Naive thymus-derived CD8-positive, alpha-beta T cell (primary cell): ENCODE results near the gene TRIM22. TPM values are rescaled to one million over a fixed set of nuclear protein-coding genes. Genes with fewer than 3 reads are reported as not detected.
"Not testable (repeated sequence)": the region's sequence is repeated elsewhere in the genome, so short reads cannot be mapped to it uniquely, and the experiment has no call there.

ENCODE experiments used
- ATAC-seq, 2 donors: fragments of 150-1000 bp; cut with Tn5 transposase in 1 of 2; sonication (Bioruptor Pico), chemical (Tn5 transposase) in 1 of 2; 1 replicate in 1 of 2; 2 replicates in 1 of 2; pipeline ENCODE4 v1.10.0; 2021; ENCODE audit warnings: mild to moderate bottlenecking in 2 of 2, moderate library complexity in 2 of 2
- POLR2A ChIA-PET: fragments of 350-600 bp; sonication (Branson Sonifier 250); formaldehyde crosslinking; loops from one replicate; lab custom pipeline; 2021; ENCODE audit warnings: antibody characterized with exemption; lab: Charles Lee
- DNase-seq, 10 donors: peaks; one replicate each; pipeline versions ENCODE4 v3.0.0 to v3.0.0-alpha.2; 2020 to 2022
- H3K27ac Mint-ChIP-seq, 10 donors: one replicate each; pipeline ENCODE4 v1.8.0; 2020 to 2022; ENCODE audit warnings: mild to moderate bottlenecking in 10 of 10, mixed read lengths in 10 of 10, moderate library complexity in 4 of 10, inconsistent platforms in 1 of 10
- H3K27me3 Mint-ChIP-seq, 5 donors: one replicate each; pipeline ENCODE4 v1.8.0; 2021 to 2022; ENCODE audit warnings: mixed read lengths in 5 of 5
- H3K36me3 Mint-ChIP-seq, 3 donors: one replicate each; pipeline ENCODE4 v1.8.0; 2020 to 2022; ENCODE audit warnings: mixed read lengths in 3 of 3, mild to moderate bottlenecking in 2 of 3, inconsistent platforms in 1 of 3
- H3K4me1 Mint-ChIP-seq, 4 donors: one replicate each; pipeline ENCODE4 v1.8.0; 2021 to 2022; ENCODE audit warnings: mixed read lengths in 4 of 4
- H3K4me3 Mint-ChIP-seq, 10 donors: one replicate each; pipeline ENCODE4 v1.8.0; 2020 to 2022; ENCODE audit warnings: mild to moderate bottlenecking in 10 of 10, mixed read lengths in 10 of 10, moderate library complexity in 6 of 10, inconsistent platforms in 1 of 10
- H3K9me3 Mint-ChIP-seq, 9 donors: one replicate each; pipeline ENCODE4 v1.8.0; 2020 to 2022; ENCODE audit warnings: mixed read lengths in 9 of 9, mild to moderate bottlenecking in 3 of 9, inconsistent platforms in 1 of 9, moderate library complexity in 1 of 9
- polyA plus RNA-seq, 3 donors: library from polyadenylated mRNA; unstranded; fragments of 300-500 nt; fragmentation: Illumina TruSeq; gene quantifications; one replicate each; pipeline ENCODE4 v1.2.3, GENCODE V29; 2021
- total RNA-seq, 8 experiments: library from RNA in 2 of 8; stranded (reverse) in 2 of 8; gene quantifications; one replicate each; pipeline ENCODE4 v1.2.3 and lab custom pipeline; 2021 to 2026

TRIM22 gene
- total and polyA plus RNA-seq, 5 experiments from 2014 or later, result 108 to 243 (median 143) TPM

DNA sequence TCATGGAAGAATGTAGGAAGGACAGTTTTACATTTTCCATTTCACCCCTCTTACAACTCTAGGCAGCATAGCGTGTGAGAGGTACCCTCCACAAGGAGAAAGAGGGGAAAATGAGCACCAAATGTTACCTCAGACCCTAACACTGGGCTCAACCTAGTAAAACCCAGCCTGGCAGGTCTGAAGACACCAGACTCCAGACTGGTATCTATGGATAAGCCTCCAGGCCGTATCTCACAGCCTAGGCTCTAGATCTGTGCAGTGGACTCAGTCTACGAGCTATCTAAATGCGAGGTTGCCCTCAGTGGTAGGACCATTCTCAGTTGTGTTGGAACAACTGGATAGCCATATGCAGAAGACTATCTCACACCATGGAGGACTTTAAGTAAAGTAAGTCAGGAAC, 15.2 kb upstream of the TRIM22 start:
- POLR2A ChIA-PET, result no interaction called here
- ATAC-seq (no peak), DNase-seq (no peak)
- Mint-ChIP-seq H3K9me3 (peaks cover 0 to 5% (median 0%) of the 10 kb centered on the region in 9 donors), H3K4me3 (peak overlapping the region in 3 of 10 donors; percentile 9 to 22 (median 15)), H3K27me3 (no peaks in the 10 kb centered on the region), H3K4me1 (peaks cover 10 to 35% (median 31%) of the 10 kb centered on the region in 4 donors), H3K36me3 (peaks cover 25 to 50% (median 46%) of the 10 kb centered on the region in 3 donors), H3K27ac (peak overlapping the region in 2 of 10 donors; percentile 3 to 42)

- POLR2A ChIA-PET, result no interaction called here
- DNase-seq (no peak), ATAC-seq (no peak)
- H3K36me3 Mint-ChIP-seq, result peaks cover 26 to 55% (median 36%) of the 10 kb centered on the region in 3 donors
- no peaks in the 10 kb centered on the region for H3K27me3 Mint-ChIP-seq
- no peak overlapping the region for H3K4me3 Mint-ChIP-seq
- peaks cover 0 to 5% (median 0%) of the 10 kb centered on the region in 9 donors for H3K9me3 Mint-ChIP-seq
- H3K27ac Mint-ChIP-seq, result peak overlapping the region in 4 of 10 donors; percentile 20 to 71 (median 40)
- H3K4me1 Mint-ChIP-seq, result peaks cover 15 to 62% (median 47%) of the 10 kb centered on the region in 4 donors
Measured at GRCh38 chr11:5679811-5680210, 9.8 kb upstream of the TRIM22 start.

DNA sequence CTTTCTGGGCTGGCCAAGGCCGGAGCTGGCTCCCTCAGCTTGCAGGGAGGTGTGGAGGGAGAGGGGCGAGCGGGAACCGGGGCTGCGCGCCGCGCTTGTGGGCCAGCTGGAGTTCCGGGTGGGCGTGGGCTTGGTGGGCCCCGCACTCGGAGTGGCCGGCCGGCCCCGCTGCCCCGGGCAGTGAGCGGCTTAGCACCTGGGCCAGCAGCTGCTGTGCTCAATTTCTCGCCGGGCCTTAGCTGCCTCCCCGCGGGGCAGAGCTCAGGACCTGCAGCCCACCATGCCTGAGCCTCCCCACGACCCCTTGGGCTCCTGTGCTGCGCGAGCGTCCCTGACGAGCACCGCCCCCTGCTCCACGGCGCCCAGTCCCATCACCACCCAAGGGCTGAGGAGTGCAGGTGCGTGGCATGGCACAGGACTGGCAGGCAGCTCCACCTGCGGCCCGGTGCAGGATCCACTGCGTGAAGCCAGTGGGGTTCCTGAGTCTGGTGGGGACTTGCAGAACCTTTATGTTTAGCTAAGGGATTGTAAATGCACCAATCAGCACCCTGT, 6.6 kb upstream of the TRIM22 start:
- H3K27me3 Mint-ChIP-seq, ATAC-seq, DNase-seq, POLR2A ChIA-PET, H3K9me3 Mint-ChIP-seq: not testable (repeated sequence)
- Mint-ChIP-seq H3K4me3 (peak overlapping the region in 7 of 10 donors; percentile 89 to 97 (median 97)), H3K36me3 (peaks cover 17 to 34% (median 20%) of the 10 kb centered on the region in 3 donors), H3K4me1 (peaks cover 20 to 77% (median 61%) of the 10 kb centered on the region in 4 donors), H3K27ac (peak overlapping the region in 4 of 10 donors; percentile 67 to 97 (median 94))

DNA sequence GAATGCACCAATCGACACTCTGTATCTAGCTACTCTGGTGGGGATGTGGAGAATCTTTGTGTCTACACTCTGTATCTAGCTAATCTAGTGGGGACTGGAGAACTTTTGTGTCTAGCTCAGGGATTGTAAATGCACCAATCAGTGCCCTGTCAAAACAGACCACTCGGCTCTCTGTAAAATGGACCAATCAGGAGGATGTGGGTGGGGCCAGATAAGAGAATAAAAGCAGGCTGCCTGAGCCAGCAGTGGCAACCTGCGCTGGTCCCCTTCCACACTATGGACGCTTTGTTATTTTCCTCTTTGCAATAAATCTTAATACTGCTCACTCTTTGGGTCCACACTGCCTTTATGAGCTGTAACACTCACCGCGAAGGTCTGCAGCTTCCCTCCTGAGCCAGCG, 6.0 kb upstream of the TRIM22 start:
- peak overlapping the region; percentile 89 to 97 (median 94) for H3K4me3 Mint-ChIP-seq
- peak overlapping the region; percentile 67 to 98 (median 96) for H3K27ac Mint-ChIP-seq
- H3K36me3 Mint-ChIP-seq, result peaks cover 10 to 28% (median 13%) of the 10 kb centered on the region in 3 donors
- peaks cover 22 to 76% (median 64%) of the 10 kb centered on the region in 4 donors for H3K4me1 Mint-ChIP-seq
- ATAC-seq, H3K9me3 Mint-ChIP-seq, H3K27me3 Mint-ChIP-seq, POLR2A ChIA-PET: not testable (repeated sequence)
- DNase-seq, result peak in 6 of 10 donors; percentile 7 to 46 (median 30)

GRCh38 chr11:5684036-5684645, 5.4 kb upstream of the TRIM22 start:
- POLR2A ChIA-PET, result interaction anchor here (0.6 to 1.5 kb wide), 8 partner anchors 9 to 60 kb away, joined by 3 to 4 read pairs (median 3); partner anchors contain the start of gene TRIM34
- ATAC-seq (peak in 1 of 2 donors; percentile 9), DNase-seq (peak in 1 of 10 donors; percentile 2)
- H3K27ac Mint-ChIP-seq, result peak overlapping the region; percentile 67 to 98 (median 96)
- H3K27me3 Mint-ChIP-seq, result no peaks in the 10 kb centered on the region
- no peaks in the 10 kb centered on the region for H3K9me3 Mint-ChIP-seq
- H3K36me3 Mint-ChIP-seq, result peaks cover 7 to 23% (median 8%) of the 10 kb centered on the region in 3 donors
- peak overlapping the region; percentile 89 to 97 (median 94) for H3K4me3 Mint-ChIP-seq
- H3K4me1 Mint-ChIP-seq, result peaks cover 21 to 76% (median 63%) of the 10 kb centered on the region in 4 donors

DNA sequence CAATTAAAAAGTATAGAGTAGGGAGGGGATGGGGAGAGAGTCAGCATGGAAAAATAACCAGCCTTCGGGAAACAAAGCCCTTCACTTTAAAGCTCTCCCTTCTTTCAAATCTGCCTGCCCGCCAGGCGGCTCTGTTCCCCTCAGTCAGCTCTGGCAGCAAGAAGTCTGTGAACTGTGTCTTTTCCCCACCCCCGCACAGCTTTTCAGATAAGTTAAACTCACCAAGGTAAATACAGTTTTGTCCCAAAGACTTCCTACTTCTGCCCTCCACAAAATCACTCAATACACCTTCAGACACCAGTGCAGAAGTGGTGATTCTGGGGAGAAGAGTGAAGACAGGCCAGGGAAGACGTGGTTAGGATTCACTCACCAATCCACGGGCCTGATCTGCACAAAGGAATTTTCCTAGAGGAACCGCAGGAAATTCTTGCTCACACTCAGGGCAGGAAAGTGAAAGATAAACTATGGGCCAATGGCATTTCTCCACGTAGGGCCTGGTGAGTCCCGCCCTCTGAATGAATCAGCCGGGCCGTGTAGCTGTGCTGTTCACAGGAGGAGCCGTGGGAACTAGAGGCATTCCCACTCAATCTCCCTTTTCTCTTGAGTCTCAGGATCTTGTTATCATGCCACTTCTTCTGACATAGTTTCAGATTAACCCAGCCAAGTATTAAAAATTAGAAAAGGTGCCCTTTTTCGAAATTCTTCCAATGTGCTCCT, 4.8 kb upstream of the TRIM22 start, which contains the start of gene TRIM5:
Gene TRIM5 (minus strand): TSS at position 429 of the 717 bp plus-strand sequence. CDS start 4,897 bp downstream, outside the sequence.
- peaks cover 21 to 73% (median 62%) of the 10 kb centered on the region in 4 donors for H3K4me1 Mint-ChIP-seq
- peaks cover 1 to 16% (median 1%) of the 10 kb centered on the region in 3 donors for H3K36me3 Mint-ChIP-seq
- no peaks in the 10 kb centered on the region for H3K27me3 Mint-ChIP-seq
- DNase-seq, result peak; percentile 51 to 90 (median 76)
- POLR2A ChIA-PET, result interaction anchor here (0.5 to 1.5 kb wide), 9 partner anchors 8 to 60 kb away, joined by 3 to 6 read pairs (median 3); partner anchors contain the start of gene TRIM34
- peak within 1 kb of the TSS; percentile 89 to 97 (median 94) for H3K4me3 Mint-ChIP-seq
- H3K9me3 Mint-ChIP-seq, result no peaks in the 10 kb centered on the region
- peak; percentile 82 to 87 for ATAC-seq
- peak within 1 kb of the TSS; percentile 67 to 98 (median 96) for H3K27ac Mint-ChIP-seq

DNA sequence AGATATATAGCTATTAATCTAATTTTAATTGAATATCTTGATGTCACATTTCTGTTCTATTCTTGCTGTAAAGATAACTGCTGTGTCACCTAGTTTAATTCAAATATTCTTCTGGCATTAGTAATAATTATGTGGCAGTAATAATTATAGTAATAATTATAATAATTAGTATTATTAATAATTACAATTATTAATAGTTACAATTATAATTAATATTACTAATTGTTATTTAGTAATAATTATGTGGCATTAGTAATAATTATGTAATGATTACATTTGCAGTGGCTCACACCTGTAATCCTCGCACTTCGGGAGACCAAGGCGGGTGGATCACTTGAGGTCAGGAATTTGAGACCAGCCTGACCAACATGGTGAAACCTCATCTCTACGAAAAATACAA, 3.2 kb upstream of the TRIM22 start:
- H3K27ac Mint-ChIP-seq, result peak overlapping the region in 3 of 10 donors; percentile 24 to 78 (median 74)

GRCh38 chr11:5688482-5688881, 1.1 kb upstream of the TRIM22 start:
- H3K9me3 Mint-ChIP-seq, result no peaks in the 10 kb centered on the region
- H3K36me3 Mint-ChIP-seq, result peaks cover 0 to 12% (median 11%) of the 10 kb centered on the region in 3 donors
- peak overlapping the region; percentile 86 to 98 (median 95) for H3K27ac Mint-ChIP-seq
- no peaks in the 10 kb centered on the region for H3K27me3 Mint-ChIP-seq
- ATAC-seq (no peak), DNase-seq (no peak)
- H3K4me3 Mint-ChIP-seq, result peak overlapping the region in 8 of 10 donors; percentile 31 to 94 (median 48)
- POLR2A ChIA-PET, result interaction anchor here (1.1 kb wide), 1 partner anchor 12 kb away, joined by 6 read pairs; no protein-coding TSS in a partner anchor
- H3K4me1 Mint-ChIP-seq, result peaks cover 36 to 69% (median 57%) of the 10 kb centered on the region in 4 donors

More for the DNA sequence above, 3.2 kb upstream of the TRIM22 start:
- Mint-ChIP-seq H3K4me1 (peaks cover 33 to 64% (median 56%) of the 10 kb centered on the region in 4 donors), H3K36me3 (peaks cover 0 to 9% (median 2%) of the 10 kb centered on the region in 3 donors), H3K9me3 (no peaks in the 10 kb centered on the region), H3K27me3 (no peaks in the 10 kb centered on the region), H3K4me3 (no peak overlapping the region)
- POLR2A ChIA-PET, result no interaction called here
- ATAC-seq (no peak), DNase-seq (no peak)

- ATAC-seq (peak in 1 of 2 donors; percentile 4), DNase-seq (no peak)
- POLR2A ChIA-PET, result interaction anchor here (0.6 to 3.2 kb wide), 7 partner anchors 11 to 1056 kb away, joined by 3 to 24 read pairs (median 5); partner anchors contain the start of gene TAF10
- Mint-ChIP-seq H3K27ac (peak overlapping the region; percentile 91 to 98 (median 96)), H3K9me3 (no peaks in the 10 kb centered on the region), H3K36me3 (peaks cover 5 to 22% (median 20%) of the 10 kb centered on the region in 3 donors), H3K4me1 (peaks cover 35 to 68% (median 58%) of the 10 kb centered on the region in 4 donors), H3K27me3 (no peaks in the 10 kb centered on the region), H3K4me3 (peak overlapping the region; percentile 92 to 97 (median 94))
Measured at GRCh38 chr11:5690216-5690615, 626 bp downstream of the TRIM22 start.

DNA sequence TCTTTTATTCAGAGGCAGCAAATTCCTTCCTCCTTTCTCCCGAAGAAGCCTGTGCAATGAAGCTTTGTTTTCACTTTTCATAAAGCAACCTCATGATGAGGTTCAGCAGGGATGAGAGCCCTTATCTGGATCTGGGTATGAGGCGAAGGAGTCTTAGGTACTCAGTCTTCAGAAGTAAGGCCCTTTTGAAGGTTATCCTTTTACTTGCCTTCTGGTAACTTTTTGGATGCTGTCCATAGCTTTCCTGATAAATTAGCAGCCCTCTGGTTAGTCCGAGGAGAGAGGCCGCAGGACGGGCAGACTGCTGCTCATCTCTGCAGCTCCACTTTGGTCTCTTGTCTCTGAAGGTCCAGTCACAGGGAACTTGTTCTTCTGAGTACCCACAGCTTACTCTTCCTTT, 1.1 kb downstream of the TRIM22 start:
- peaks cover 33 to 68% (median 60%) of the 10 kb centered on the region in 4 donors for H3K4me1 Mint-ChIP-seq

GRCh38 chr11:5691238-5691963, 1.8 kb downstream of the TRIM22 start:
- Mint-ChIP-seq H3K36me3 (peaks cover 5 to 32% (median 25%) of the 10 kb centered on the region in 3 donors), H3K27ac (peak overlapping the region; percentile 91 to 98 (median 96)), H3K4me1 (peaks cover 39 to 70% (median 64%) of the 10 kb centered on the region in 4 donors), H3K4me3 (peak overlapping the region; percentile 92 to 97 (median 94))
- DNase-seq, result peak in 1 of 10 donors; percentile 6
- not testable (repeated sequence) for H3K27me3 Mint-ChIP-seq, H3K9me3 Mint-ChIP-seq
- peak in 1 of 2 donors; percentile 11 for ATAC-seq
- POLR2A ChIA-PET, result interaction anchor here (0.6 to 3.2 kb wide), 3 partner anchors 10 to 69 kb away, joined by 5 to 24 read pairs (median 6); no protein-coding TSS in a partner anchor

More for the DNA sequence above, 1.1 kb downstream of the TRIM22 start:
- DNase-seq (no peak), ATAC-seq (no peak)
- no peaks in the 10 kb centered on the region for H3K27me3 Mint-ChIP-seq
- H3K9me3 Mint-ChIP-seq, result no peaks in the 10 kb centered on the region
- peak overlapping the region; percentile 92 to 97 (median 94) for H3K4me3 Mint-ChIP-seq
- POLR2A ChIA-PET, result interaction anchor here (0.6 to 3.2 kb wide), 5 partner anchors 10 to 1056 kb away, joined by 4 to 24 read pairs (median 6); no protein-coding TSS in a partner anchor
- H3K27ac Mint-ChIP-seq, result peak overlapping the region; percentile 91 to 98 (median 96)
- peaks cover 5 to 25% (median 20%) of the 10 kb centered on the region in 3 donors for H3K36me3 Mint-ChIP-seq
